SH-SY5Y (cell line): ENCODE data around the gene MAN2B2.

ENCODE experiments used
- GATA2 ChIP-seq: IDR thresholded peaks from 2 replicates; pipeline ENCODE4 v1.6.1; 2011; ENCODE audit warnings: mild to moderate bottlenecking, low read depth, low read length
- GATA3 ChIP-seq: IDR thresholded peaks from 2 replicates; pipeline ENCODE4 v1.6.1; 2011; ENCODE audit warnings: low read depth, mild to moderate bottlenecking, low read length, moderate library complexity

DNA sequence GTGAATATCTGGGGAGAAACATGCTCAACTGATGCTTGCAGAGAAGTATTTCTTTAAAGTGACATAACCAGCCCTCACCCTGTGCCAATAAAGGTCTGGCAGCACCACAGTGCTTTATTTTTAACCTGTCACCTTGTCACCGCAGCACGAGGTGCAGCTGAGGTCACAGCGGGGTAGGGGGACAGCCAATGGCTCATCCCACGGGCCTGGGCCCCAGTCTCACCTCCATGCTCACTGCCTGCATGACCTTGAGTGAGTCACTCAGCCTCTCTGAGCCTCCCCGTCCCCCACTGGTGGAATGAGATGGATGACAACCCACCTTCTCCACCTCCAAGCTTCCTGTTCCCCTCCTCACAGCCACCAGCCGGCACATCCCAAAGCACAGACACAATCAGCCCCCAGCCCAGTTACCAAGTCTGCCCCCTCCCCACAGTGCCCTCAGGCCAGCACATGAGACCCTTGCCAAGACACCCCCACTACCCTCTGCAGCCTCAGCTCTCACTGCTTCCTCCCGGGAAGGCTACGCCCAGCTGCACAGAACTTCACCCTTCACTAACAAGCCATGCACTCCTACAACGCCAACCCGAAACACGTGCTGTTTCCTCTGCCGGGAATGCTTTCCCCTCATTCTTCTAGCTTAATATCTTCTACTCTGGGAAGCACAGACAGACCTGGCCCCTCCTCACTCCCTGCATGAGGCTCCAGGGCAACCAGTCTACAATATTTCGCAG lies 24.9 kb upstream of the MAN2B2 start:
- no peak for TF ChIP-seq GATA3
- TF ChIP-seq GATA2 = no peak
